GM12872 (cell line): ENCODE results near the gene CDH11.

Experiments used
- CTCF ChIP-seq: IDR thresholded peaks from 3 replicates; pipeline ENCODE4 v1.5.1; 2011; ENCODE audit warnings: low read depth, mild to moderate bottlenecking, low read length, moderate library complexity; ENCODE audit not compliant: insufficient read depth

CDH11 gene

GRCh38 chr16:64947651-64948050 lies 174.2 kb downstream of the CDH11 start:
- TF ChIP-seq CTCF = no peak

GRCh38 chr16:64933885-64934284 lies 188.0 kb downstream of the CDH11 start:
- no peak for TF ChIP-seq CTCF

- TF ChIP-seq CTCF = no peak
These were observed 195.4 kb downstream of the CDH11 start for GRCh38 chr16:64926476-64926875.

GRCh38 chr16:64925166-64925565 lies 196.7 kb downstream of the CDH11 start:
- no peak for TF ChIP-seq CTCF

GRCh38 chr16:64924086-64924485 lies 197.8 kb downstream of the CDH11 start:
- TF ChIP-seq CTCF = no peak

GRCh38 chr16:64919929-64920607 lies 201.8 kb downstream of the CDH11 start:
- no peak for TF ChIP-seq CTCF

GRCh38 chr16:64919141-64919540 lies 202.7 kb downstream of the CDH11 start:
- TF ChIP-seq CTCF = no peak

- TF ChIP-seq CTCF = no peak
These were observed 205.8 kb downstream of the CDH11 start for GRCh38 chr16:64916051-64916450.
